NCI-H1694 treated with DMSO at 0.1 percent for 48 hours (cell line): Measurements from ENCODE around the gene CYTH2.
A peak's percentile ranks its signal among the peaks of the same experiment; 100 is the strongest.

Source experiments
- DNase-seq: peaks from one replicate; lab custom pipeline; 2025; lab: John Stamatoyannopoulos, UW

Gene CYTH2, protein sequence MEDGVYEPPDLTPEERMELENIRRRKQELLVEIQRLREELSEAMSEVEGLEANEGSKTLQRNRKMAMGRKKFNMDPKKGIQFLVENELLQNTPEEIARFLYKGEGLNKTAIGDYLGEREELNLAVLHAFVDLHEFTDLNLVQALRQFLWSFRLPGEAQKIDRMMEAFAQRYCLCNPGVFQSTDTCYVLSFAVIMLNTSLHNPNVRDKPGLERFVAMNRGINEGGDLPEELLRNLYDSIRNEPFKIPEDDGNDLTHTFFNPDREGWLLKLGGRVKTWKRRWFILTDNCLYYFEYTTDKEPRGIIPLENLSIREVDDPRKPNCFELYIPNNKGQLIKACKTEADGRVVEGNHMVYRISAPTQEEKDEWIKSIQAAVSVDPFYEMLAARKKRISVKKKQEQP

DNA sequence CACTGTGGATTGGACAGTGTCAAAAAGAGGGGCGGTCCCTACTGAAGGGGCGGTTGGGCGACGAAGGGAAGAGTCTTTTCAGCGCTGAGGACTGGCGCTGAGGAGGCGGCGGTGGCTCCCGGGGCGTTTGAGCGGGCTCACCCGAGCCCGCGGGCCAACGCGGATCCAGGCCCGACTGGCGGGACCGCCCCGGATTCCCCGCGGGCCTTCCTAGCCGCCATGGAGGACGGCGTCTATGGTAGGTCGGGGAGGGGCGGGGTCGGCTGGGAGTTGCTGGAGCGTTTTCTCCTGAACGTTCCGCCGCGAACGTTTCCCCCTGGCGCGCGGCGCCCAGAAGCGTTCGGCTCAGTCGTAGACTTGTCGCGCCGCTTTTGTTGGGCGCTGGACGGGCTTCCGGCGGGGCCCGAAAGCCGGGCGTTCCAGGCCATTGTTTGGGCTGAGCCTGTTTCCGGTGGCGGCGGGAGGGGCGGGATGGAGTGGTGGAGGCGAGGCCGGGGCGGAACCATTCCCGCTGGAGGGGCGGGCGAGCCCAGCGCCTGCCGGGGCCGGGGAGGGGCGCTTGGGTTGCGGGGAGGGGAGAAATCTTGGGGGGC, at the start of gene CYTH2:
Gene CYTH2, plus strand, starts transcription at position 81 of the 593 bp plus-strand sequence. Its CDS starts 139 bp downstream, at position 220.
- peak; percentile 32 for DNase-seq

DNA sequence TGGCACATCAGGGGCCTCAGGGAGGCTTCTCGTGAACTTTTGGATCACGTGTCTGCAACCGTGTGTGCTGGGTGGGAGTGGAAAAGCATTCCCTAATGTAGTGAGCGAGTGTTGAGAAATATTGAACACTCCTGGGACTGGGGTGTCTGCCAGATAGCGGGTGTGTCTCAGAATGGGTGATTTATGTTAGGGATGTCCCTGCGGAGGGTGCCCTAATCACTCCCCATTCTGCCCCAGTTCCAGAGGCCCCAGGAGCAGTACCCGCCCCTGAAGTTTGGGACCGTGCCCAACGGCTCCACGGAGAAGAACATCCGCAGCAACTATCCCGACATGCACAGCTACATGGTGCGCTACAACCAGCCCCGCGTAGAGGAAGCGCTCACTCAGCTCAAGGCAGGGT, 47.6 kb upstream of the CYTH2 start:
- no peak for DNase-seq

DNA sequence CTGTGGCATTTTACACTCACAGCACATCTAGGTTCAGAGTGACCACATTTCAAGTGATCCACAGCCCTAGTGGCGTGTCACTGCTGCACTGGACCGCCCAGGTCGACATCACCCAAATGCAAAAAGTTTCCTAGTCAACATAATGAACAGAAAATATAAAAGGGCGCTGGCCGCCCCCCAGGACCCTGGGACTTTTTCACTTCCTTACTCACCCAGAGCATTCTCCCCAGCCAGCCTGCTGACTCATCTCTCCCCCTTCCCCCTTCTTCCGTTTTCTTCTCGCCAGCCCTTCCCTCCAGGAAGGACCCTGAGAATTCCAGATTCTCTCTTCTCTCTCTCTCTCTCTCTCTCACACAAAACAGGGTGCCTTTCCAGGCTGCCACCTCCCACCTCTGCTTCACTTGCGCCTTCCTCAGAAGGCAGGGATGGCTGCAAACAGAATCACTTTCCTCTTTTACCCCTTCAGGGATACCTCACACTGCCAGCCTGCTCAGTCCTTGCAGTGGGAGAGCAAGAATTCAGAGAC, 44.4 kb upstream of the CYTH2 start:
- DNase-seq, result no peak

DNA sequence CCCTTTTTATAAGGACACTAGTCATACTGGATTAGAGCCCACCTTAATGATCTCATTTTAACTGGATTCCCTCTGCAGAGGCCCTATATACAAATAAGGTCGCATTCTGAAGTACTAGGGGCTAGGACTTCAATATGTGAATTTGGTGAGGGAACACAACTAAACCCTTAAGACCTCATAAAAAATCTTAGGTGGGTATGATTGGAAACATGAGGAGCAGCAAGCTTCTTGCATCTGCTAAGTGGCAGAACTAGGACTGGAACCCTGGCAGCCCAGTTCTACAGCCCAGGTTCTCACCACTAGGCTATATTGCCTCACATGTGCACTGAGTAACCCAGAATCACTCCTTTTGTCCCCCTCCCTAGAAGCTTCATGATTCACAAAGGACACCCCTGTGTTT, 40.5 kb upstream of the CYTH2 start:
- no peak for DNase-seq

DNA sequence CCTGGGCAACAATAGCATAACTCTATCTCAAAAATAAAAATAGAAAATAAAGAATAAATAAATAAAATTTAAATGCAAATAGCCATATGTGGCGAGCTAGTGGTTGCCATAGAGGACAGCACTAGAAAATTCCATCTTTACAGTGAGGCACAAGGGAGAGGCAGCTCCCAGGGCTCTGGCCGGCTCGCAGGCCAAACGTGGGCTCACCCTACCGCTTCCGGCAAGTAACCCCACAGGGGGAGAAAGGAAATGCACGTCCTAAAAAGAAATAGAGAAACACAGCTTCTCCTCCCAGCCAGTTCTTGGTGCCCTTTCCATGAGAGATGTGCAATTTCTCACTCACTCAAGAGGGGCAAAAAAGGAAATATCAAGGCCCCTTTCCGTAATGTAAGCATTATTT, 35.8 kb upstream of the CYTH2 start:
- DNase-seq, result no peak

DNA sequence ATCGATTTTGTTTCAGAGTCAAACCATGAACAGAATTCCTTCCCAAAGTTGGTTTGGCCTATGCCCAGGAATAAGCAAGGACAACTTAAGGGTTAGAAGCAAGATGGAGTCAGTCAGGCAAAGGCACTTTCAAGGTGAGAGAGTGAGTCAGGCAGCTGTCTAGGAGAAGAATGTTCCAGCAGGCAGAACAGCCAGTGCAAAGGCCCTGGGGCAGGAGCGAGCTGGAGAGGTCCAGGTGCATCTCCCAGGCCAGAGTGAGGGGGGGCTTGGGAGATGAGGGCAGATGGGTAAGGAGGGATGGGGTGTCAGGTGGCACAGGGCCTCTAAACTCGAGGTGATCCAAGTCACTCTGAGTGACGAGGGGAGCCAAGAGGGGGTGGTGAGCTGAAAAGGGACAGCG, 32.6 kb upstream of the CYTH2 start:
- no peak for DNase-seq

DNA sequence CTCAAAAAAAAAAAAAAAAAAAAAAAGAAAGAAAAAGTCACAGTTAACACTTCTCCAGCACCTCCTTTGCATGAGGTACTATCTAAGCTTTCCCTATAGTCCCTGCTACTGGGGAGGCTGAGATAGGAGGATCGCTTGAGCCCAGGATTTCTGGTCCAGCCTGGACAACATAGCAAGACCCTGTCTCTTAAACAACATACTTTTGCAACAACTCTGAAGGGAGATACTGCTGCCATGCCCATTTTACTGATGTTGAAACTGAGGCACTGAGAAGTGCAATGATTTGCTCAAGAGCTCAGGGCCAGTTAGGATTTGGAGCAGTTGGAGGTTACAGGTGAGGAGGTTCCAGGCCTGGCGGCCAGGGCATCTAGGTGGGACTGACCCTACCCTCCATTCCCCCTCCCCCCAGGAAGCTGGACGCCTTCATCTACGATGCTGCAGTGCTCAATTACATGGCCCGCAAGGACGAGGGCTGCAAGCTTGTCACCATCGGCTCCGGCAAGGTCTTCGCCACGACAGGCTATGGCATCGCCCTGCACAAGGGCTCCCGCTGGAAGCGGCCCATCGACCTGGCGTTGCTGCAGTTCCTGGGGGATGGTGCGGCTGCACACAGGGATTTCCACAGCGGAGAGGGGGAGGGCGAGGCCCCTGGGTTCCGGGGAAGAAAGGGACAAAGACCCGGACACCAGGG, 27.7 kb upstream of the CYTH2 start:
- no peak for DNase-seq

DNA sequence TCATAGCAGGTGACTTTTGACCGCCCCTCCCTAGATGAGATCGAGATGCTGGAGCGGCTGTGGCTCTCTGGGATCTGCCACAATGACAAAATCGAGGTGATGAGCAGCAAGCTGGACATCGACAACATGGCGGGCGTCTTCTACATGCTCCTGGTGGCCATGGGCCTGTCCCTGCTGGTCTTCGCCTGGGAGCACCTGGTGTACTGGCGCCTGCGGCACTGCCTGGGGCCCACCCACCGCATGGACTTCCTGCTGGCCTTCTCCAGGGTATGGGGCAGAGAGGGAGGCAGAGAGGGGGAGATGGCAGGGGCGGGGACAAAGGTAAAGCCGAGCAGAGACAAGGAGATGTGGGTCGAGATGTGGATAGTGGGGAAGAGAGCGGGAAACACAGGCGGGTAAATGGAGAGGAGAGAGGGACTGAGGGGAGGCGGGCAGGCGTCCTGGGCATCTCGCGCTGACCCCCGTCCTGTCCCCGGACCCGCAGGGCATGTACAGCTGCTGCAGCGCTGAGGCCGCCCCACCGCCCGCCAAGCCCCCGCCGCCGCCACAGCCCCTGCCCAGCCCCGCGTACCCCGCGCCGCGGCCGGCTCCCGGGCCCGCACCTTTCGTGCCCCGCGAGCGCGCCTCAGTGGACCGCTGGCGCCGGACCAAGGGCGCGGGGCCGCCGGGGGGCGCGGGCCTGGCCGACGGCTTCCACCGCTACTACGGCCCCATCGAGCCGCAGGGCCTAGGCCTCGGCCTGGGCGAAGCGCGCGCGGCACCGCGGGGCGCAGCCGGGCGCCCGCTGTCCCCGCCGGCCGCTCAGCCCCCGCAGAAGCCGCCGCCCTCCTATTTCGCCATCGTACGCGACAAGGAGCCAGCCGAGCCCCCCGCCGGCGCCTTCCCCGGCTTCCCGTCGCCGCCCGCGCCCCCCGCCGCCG, 26.8 kb upstream of the CYTH2 start:
- no peak for DNase-seq

DNA sequence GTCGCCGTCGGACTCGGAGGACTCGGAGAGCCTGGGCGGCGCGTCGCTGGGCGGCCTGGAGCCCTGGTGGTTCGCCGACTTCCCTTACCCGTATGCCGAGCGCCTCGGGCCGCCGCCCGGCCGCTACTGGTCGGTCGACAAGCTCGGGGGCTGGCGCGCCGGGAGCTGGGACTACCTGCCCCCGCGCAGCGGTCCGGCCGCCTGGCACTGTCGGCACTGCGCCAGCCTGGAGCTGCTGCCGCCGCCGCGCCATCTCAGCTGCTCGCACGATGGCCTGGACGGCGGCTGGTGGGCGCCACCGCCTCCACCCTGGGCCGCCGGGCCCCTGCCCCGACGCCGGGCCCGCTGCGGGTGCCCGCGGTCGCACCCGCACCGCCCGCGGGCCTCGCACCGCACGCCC, 25.9 kb upstream of the CYTH2 start:
- DNase-seq, result no peak

DNA sequence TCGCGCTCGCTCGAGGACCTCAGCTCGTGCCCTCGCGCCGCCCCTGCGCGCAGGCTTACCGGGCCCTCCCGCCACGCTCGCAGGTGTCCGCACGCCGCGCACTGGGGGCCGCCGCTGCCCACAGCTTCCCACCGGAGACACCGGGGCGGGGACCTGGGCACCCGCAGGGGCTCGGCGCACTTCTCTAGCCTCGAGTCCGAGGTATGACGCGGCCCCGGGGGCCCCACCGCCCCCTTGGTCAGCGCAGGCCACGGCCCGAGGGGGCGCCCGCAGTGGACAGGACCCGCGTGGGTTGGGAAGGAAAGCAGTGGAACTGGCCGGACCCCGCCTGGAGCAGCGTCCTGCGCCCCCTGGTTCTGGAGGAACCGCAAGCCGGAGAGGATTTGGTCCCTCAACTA, 25.4 kb upstream of the CYTH2 start:
- DNase-seq, result no peak

DNA sequence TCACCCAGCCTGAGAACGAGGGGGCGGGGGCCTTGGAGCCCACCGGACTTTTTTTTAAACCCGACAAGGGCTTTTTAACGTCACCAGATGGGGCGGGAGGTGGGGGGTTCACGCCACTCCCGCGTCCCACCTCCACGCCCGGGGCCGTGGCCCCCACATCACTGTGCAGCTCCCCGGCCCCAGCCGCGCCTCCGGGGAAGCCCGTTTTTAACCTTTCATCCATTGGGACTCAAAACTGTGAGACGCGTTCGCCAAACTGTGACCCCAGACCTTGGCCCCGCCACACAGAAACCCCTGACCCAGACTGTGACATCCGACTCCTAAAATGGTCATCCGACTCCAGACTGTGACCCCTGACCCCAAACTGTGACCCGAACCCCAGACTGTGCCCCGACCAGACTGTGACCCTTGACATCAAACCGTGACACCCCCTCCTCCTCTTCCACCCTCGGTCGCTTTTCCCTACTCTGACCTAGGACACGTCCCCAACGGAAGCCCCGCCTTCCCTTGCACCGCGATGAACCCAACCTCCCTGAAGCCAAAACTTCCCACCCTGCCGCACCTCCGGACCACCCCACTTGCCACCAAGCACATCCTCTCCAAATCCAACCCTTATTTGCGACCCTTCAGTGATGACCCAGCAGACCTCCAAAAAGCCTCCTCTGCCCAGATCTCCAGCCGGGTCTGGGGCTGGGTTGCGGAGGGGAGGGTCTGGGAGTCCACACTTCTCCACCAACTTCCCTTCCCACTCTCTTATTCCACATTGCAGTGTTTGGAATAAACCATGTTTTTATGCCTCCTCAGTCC, 24.8 kb upstream of the CYTH2 start:
- no peak for DNase-seq

DNA sequence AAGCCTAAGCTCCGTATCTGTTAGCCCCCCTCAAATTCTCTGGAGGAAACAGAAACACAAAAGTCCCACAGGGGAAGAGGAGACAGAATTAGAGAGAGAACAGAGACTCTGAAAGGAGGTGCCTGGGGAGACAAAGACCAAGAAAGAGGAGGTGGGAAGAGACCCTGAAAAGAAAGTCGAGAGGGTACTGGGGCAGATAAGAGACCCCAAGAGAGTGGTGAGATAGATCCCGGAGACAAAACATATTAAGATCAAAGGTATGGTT, 24.3 kb upstream of the CYTH2 start:
- DNase-seq, result peak; percentile 31

DNA sequence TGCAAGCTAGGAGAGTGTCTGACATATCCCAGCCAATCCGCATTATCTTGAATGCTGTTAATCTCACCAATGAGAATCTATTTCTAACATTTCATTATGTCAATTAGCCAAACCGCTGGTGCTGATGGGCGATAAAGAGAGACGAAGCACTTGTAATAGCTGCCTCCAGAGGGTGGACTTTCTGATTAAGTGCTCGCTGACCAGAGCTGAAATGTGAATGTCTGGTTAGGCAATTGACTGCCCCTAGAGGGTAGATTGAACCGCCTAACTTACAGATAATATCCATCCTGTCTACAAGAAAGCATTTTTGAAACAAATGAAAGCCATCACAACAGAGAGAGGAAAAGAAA, 23.9 kb upstream of the CYTH2 start:
- peak; percentile 90 for DNase-seq

DNA sequence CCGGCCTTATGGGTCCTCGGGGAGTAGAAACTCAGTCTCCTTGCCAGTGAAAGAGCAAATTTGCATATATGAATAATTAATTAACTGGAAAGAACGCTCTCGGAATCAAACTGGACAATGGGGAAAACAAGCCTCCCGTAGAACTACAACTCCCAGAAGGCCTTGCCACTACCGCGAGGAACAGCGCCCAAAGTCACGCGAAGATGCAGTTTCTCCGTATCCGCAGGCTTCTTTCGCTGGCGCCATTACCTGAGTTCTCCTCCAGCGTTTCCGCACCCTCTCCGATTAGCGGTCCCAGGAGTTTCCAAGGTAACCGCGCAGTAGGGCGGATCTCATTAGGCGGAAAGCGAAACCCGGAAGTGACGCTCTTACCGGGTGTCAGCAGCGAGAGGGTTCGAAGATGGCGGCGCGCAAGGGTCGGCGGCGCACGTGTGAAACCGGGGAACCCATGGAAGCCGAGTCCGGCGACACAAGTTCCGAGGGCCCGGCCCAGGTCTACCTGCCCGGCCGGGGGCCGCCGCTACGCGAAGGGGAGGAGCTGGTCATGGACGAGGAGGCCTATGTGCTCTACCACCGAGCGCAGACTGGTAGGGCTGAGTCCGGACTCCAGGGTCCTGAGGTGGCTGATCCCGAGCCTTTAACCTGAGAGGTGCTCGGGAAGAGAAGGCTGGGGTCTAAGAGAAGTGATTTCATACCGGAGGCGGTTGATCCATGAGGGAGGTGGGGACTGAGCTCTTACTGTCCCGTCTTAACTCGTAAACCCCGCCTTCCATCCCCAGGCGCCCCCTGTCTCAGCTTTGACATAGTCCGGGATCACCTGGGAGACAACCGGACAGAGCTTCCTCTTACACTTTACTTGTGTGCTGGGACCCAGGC, 23.3 kb upstream of the CYTH2 start, which contains the start of gene GRWD1:
Gene GRWD1, plus strand, starts transcription at position 378 of the 876 bp plus-strand sequence. Its CDS starts 23 bp downstream, at position 401.
- DNase-seq, result peak; percentile 99

DNA sequence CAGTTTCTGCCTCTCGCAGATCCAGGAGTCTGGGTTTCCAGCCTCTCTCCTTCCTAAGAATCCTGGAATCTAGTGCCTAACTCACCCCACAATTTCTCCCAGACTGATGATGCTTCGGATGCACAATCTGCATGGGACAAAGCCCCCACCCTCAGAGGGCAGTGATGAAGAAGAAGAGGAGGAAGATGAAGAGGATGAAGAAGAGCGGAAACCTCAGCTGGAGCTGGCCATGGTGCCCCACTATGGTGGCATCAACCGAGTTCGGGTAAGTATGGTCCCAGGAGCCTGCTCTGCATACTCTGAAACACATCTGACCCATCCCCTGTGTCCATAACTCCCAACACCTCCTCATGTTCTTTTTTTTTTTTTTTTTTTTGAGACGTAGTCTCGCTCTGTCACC, 22.6 kb upstream of the CYTH2 start:
- DNase-seq, result no peak

DNA sequence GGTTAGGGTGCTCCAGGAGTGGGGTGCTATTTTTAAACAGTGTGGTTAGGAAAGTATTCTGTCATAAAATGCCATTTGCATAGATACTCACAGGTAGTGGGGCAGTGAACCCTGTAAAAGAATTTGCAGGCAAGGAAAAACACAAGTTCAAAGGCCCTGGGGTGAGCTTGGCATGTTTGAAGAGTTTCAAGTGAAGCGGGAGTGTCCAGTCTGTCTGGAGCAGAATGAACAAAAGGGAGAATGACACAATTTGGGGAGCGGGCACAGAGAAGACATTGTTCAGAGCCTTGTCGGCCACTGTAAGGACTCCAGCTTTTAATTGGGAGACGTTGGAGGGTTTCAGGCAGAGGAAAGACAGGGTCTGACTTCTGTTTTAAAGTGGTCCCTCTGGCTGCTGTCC, 20.6 kb upstream of the CYTH2 start:
- no peak for DNase-seq

DNA sequence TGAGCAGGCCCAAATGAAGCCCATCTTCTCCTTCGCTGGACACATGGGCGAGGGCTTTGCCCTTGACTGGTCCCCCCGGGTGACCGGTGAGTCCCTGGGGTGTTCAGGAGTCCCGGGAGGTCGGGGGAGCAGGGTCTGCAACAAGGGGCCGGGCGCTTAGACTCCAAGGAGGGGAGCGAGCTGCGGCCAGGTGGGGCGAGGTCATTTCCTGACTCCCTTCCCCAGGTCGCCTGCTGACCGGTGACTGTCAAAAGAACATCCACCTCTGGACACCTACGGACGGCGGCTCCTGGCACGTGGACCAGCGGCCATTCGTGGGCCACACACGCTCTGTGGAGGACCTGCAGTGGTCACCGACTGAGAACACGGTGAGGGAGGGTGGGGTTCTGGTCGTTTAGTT, 18.7 kb upstream of the CYTH2 start:
- no peak for DNase-seq

DNA sequence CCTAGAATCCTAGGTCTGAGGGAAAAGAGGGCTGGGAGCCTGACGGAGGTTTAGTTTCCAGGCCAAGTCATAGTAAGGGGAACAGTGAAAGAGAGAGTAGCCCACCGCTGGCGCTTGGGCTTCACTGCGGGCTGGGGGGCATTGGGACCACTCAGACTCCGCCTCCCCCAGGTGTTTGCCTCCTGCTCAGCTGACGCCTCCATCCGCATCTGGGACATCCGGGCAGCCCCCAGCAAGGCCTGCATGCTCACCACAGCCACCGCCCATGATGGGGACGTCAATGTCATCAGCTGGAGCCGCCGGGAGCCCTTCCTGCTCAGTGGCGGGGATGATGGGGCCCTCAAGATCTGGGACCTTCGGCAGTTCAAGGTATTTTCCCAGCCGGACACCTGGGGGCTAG, 18.3 kb upstream of the CYTH2 start:
- DNase-seq, result no peak

DNA sequence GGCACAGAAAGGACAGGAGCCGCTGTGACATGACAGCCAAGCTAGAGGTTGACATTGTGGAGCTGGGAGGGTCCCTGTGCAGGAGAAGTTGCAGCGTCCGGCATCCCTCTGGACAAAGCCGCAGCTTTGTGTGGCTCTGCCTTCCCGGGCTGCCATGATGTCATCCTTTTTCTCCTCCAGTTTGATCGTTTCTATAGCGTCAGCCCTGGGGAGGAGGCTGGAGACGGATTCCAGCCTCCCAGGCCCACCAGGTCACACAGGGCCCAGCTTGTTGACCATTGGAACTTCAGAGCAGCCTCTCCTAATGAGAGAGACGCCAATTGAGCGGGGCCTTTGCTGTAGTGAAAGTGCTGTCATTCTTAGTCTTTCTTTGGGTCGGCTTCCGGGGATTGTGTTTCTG, 17.5 kb upstream of the CYTH2 start:
- DNase-seq, result no peak
